Cardiac muscle cell (in vitro differentiated cells and primary cell): ENCODE data around the gene CPT1A. TPM values are rescaled to one million over a fixed set of nuclear protein-coding genes. Genes with fewer than 3 reads are reported as not detected.

ENCODE experiments used
- DNase-seq, 2 donors: peaks; one replicate each; pipeline versions ENCODE4 v3.0.0 to v3.0.0-alpha.2; 2010 to 2017; ENCODE audit warnings: low read depth in 1 of 2, low spot score in 1 of 2
- H3K27ac ChIP-seq: fragments of 200-600 bp; sonication (generic); 2 replicates; pipeline ENCODE4 v1.5.1; 2016
- H3K27me3 ChIP-seq: fragments of 200-600 bp; sonication (generic); 2 replicates; pipeline ENCODE4 v1.6.0; 2016; ENCODE audit warnings: control low read depth
- H3K36me3 ChIP-seq: fragments of 200-600 bp; sonication (generic); 2 replicates; pipeline ENCODE4 v1.5.1; 2016; ENCODE audit warnings: control low read depth
- H3K4me1 ChIP-seq: fragments of 200-600 bp; sonication (generic); 2 replicates; pipeline ENCODE4 v1.8.1; 2017; ENCODE audit warnings: low read depth, mild to moderate bottlenecking, mixed run types
- H3K4me3 ChIP-seq: fragments of 200-600 bp; sonication (generic); 2 replicates; pipeline ENCODE4 v1.5.1; 2016; ENCODE audit warnings: mild to moderate bottlenecking
- H3K9me3 ChIP-seq: fragments of 200-600 bp; sonication (generic); 2 replicates; pipeline ENCODE4 v1.5.1; 2017; ENCODE audit warnings: low read depth, mild to moderate bottlenecking, control low read depth
- polyA plus RNA-seq: library from polyadenylated mRNA; unstranded; fragments of >200 nt; fragmentation: Nextera tagmentation; extraction: Ambion mirVana; gene quantifications from 2 replicates; pipeline ENCODE4 v1.2.1, GENCODE V29; 2016
- total RNA-seq: library from RNA; depleted of rRNA; stranded (reverse); fragments of >200 nt; gene quantifications from 2 replicates; pipeline ENCODE4 v1.2.3, GENCODE V29; 2016
- TF ChIP-seq, protein P1 (sequence below): IDR thresholded peaks from 2 replicates; pipeline ENCODE4 v1.5.1; 2012; ENCODE audit warnings: low read depth, mild to moderate bottlenecking, low read length

Gene CPT1A
- total and polyA plus RNA-seq, 2 experiments from 2014 or later: 2.1 to 7.4 TPM

DNA sequence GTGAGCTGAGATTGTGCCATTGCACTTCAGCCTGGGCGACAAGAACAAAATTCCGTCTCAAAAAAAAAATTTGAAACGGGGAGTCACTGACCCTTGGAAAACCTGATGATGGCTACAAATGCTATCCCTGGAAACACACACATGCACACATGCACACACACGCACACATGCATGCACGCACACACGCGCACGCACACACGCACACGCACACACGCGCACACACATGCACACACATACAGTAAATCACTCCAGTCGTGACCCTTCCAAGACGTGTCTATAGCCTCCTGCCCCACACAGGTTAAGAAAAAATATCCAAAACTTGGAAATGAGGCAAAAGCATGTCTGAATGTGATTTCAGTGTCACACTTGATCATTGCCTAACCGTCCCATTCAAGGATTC lies 6.7 kb upstream of the CPT1A start:
- peaks cover 6% of the 10 kb centered on the region for H3K4me1 ChIP-seq
- H3K4me3 ChIP-seq: no peak overlapping the region
- no peak for DNase-seq
- peaks cover 65% of the 10 kb centered on the region for H3K27me3 ChIP-seq
- H3K36me3 ChIP-seq: no peaks in the 10 kb centered on the region
- no peaks in the 10 kb centered on the region for H3K9me3 ChIP-seq
- TF ChIP-seq, protein P1, sequence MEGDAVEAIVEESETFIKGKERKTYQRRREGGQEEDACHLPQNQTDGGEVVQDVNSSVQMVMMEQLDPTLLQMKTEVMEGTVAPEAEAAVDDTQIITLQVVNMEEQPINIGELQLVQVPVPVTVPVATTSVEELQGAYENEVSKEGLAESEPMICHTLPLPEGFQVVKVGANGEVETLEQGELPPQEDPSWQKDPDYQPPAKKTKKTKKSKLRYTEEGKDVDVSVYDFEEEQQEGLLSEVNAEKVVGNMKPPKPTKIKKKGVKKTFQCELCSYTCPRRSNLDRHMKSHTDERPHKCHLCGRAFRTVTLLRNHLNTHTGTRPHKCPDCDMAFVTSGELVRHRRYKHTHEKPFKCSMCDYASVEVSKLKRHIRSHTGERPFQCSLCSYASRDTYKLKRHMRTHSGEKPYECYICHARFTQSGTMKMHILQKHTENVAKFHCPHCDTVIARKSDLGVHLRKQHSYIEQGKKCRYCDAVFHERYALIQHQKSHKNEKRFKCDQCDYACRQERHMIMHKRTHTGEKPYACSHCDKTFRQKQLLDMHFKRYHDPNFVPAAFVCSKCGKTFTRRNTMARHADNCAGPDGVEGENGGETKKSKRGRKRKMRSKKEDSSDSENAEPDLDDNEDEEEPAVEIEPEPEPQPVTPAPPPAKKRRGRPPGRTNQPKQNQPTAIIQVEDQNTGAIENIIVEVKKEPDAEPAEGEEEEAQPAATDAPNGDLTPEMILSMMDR: no peak
- H3K27ac ChIP-seq: no peak overlapping the region

DNA sequence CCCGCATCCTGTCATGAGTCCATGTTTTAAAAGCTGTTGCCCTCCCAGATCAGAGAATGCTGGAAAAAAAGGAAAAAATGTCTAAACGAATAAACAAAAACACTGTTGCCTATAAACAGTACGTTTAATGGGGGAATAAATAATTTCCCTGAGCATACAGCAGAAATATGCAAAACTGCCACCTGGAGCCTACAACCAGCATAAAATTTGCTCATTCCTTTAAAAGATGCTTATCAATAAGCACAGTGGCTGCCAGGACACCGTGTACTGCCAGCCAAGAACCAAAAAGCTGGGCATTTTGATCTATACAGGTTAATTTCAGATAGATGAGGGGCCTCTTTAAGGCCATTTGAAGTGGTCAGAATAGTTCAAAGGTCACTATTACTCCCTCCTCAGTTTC lies 5.7 kb upstream of the CPT1A start:
- Histone ChIP-seq H3K27me3 (peaks cover 65% of the 10 kb centered on the region), H3K27ac (no peak overlapping the region), H3K9me3 (no peaks in the 10 kb centered on the region), H3K4me1 (peaks cover 6% of the 10 kb centered on the region), H3K4me3 (no peak overlapping the region), H3K36me3 (no peaks in the 10 kb centered on the region)
- DNase-seq: no peak
- TF ChIP-seq, protein P1: no peak

DNA sequence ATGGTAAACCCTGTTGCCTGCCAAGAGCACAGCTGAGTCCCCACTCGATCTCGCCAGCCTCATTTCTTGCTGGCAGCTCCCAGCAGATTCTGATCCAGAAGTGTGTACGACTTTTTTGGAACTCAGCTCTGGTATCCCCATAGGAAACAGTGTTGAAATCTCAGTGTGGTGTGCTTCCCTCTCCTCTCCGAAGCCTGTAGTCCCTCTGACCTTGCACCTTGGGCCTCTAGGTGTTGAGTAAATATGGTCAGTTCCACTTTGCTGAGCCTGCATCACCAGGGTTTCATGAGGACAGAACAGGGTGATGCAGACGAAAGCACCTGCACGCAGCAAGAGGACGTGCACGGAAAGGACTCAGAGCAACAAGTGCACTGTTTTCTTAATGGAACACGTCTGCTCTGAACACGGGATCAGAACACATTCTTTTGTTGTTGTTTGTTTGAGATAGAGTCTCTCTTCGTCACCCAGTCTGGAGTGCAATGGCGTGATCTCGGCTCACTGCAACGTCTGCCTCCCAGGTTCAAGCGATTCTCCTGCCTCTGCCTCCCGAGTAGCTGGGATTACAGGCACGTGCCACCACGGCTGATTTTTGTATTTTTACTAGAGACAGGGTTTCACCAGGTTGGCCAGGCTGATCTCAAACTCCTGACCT lies 3.8 kb upstream of the CPT1A start:
- no peak for DNase-seq
- H3K4me1 ChIP-seq: peaks cover 9% of the 10 kb centered on the region
- H3K4me3 ChIP-seq: no peak overlapping the region
- H3K36me3 ChIP-seq: no peaks in the 10 kb centered on the region
- H3K9me3 ChIP-seq: no peaks in the 10 kb centered on the region
- peaks cover 78% of the 10 kb centered on the region for H3K27me3 ChIP-seq
- H3K27ac ChIP-seq: no peak overlapping the region
- TF ChIP-seq, protein P1: no peak

- TF ChIP-seq, protein P1: no peak
- Histone ChIP-seq H3K36me3 (no peaks in the 10 kb centered on the region), H3K4me1 (peaks cover 16% of the 10 kb centered on the region), H3K27me3 (peaks cover 83% of the 10 kb centered on the region), H3K4me3 (no peak overlapping the region), H3K9me3 (no peaks in the 10 kb centered on the region), H3K27ac (no peak overlapping the region)
- DNase-seq: no peak
These were observed 3.1 kb upstream of the CPT1A start for GRCh38 chr11:68844801-68845200.

GRCh38 chr11:68844376-68844775 lies 2.7 kb upstream of the CPT1A start:
- Histone ChIP-seq H3K36me3 (no peaks in the 10 kb centered on the region), H3K9me3 (no peaks in the 10 kb centered on the region), H3K27ac (no peak overlapping the region), H3K4me1 (peaks cover 19% of the 10 kb centered on the region), H3K27me3 (peaks cover 83% of the 10 kb centered on the region), H3K4me3 (peak overlapping the region; percentile 25)
- TF ChIP-seq, protein P1: no peak
- no peak for DNase-seq
